Activated CD4-positive, CD25-positive, alpha-beta regulatory T cell treated with anti-CD3 and anti-CD28 coated beads, Interleukin-2, amount 50 U/mL, for 16 hours (primary cell): ENCODE results near the gene UBE2K.
"Not testable (repeated sequence)": the region's sequence is repeated elsewhere in the genome, so short reads cannot be mapped to it uniquely, and the experiment has no call there.

ENCODE experiments used
- DNase-seq: peaks from one replicate; pipeline ENCODE4 v3.0.0-alpha.2; 2020; ENCODE audit warnings: low read depth, low spot score

Gene UBE2K

GRCh38 chr4:39687014-39687413 lies 10.9 kb upstream of the UBE2K start:
- no peak for DNase-seq

GRCh38 chr4:39689970-39690369 lies 8.0 kb upstream of the UBE2K start:
- no peak for DNase-seq

GRCh38 chr4:39698424-39699009 lies 581 bp downstream of the UBE2K start:
- DNase-seq, result no peak

GRCh38 chr4:39699687-39700409 lies 1.9 kb downstream of the UBE2K start:
- DNase-seq, result no peak

GRCh38 chr4:39700554-39700953 lies 2.6 kb downstream of the UBE2K start:
- no peak for DNase-seq

GRCh38 chr4:39702716-39703115 lies 4.8 kb downstream of the UBE2K start:
- DNase-seq, result no peak

- not testable (repeated sequence) for DNase-seq
Measured at GRCh38 chr4:39704789-39705188, 6.9 kb downstream of the UBE2K start.

GRCh38 chr4:39706334-39706733 lies 8.4 kb downstream of the UBE2K start:
- no peak for DNase-seq

- no peak for DNase-seq
Measured at GRCh38 chr4:39706741-39707511, 9.0 kb downstream of the UBE2K start.

GRCh38 chr4:39710098-39710896 lies 12.4 kb downstream of the UBE2K start:
- DNase-seq, result no peak

- DNase-seq, result no peak
Measured at GRCh38 chr4:39712819-39713607, 15.1 kb downstream of the UBE2K start.

- DNase-seq, result no peak
Measured at GRCh38 chr4:39713691-39714090, 15.8 kb downstream of the UBE2K start.

- no peak for DNase-seq
Measured at GRCh38 chr4:39714166-39714565, 16.2 kb downstream of the UBE2K start.

- DNase-seq, result no peak
Measured at GRCh38 chr4:39715788-39716187, 17.9 kb downstream of the UBE2K start.

GRCh38 chr4:39716356-39716755 lies 18.4 kb downstream of the UBE2K start:
- no peak for DNase-seq

GRCh38 chr4:39717743-39718142 lies 19.8 kb downstream of the UBE2K start:
- not testable (repeated sequence) for DNase-seq

GRCh38 chr4:39718366-39719323 lies 20.7 kb downstream of the UBE2K start:
- no peak for DNase-seq

- no peak for DNase-seq
Measured at GRCh38 chr4:39719804-39720580, 22.1 kb downstream of the UBE2K start.

- DNase-seq, result not testable (repeated sequence)
Measured at GRCh38 chr4:39721273-39721672, 23.3 kb downstream of the UBE2K start.
